SK-N-SH treated with all-trans-retinoic acid at 6 μM for 48 hours (cell line): ENCODE measurements around the gene PDCD1.
"Not testable (repeated sequence)": the region's sequence is repeated elsewhere in the genome, so short reads cannot be mapped to it uniquely, and the experiment has no call there.

Experiments used
- ARNTL ChIP-seq: fragments of 450-650 bp; formaldehyde crosslinking; IDR thresholded peaks from 2 replicates; pipeline ENCODE4 v1.5.0; 2020; ENCODE audit warnings: low read depth, mild to moderate bottlenecking, moderate library complexity, borderline replicate concordance
- CSDC2 ChIP-seq: fragments of 250-450 bp; sonication (Bioruptor Pico); IDR thresholded peaks from 2 replicates; pipeline ENCODE4 v1.5.0; 2020; ENCODE audit warnings: mild to moderate bottlenecking, moderate library complexity
- PPARA ChIP-seq: fragments of 250-450 bp; sonication (Bioruptor Pico); IDR thresholded peaks from 2 replicates; pipeline ENCODE4 v1.5.0; 2020; ENCODE audit warnings: mild to moderate bottlenecking, borderline replicate concordance
- RARB ChIP-seq: fragments of 250-450 bp; sonication (Bioruptor Pico); IDR thresholded peaks from 2 replicates; pipeline ENCODE4 v1.8.0; 2021; ENCODE audit warnings: mild to moderate bottlenecking, moderate library complexity
- SNAI2 ChIP-seq: fragments of 250-450 bp; sonication (Bioruptor Pico); IDR thresholded peaks from 2 replicates; pipeline ENCODE4 v1.5.0; 2020; ENCODE audit warnings: mild to moderate bottlenecking, moderate library complexity
- TOX ChIP-seq: fragments of 250-450 bp; sonication (Bioruptor Pico); IDR thresholded peaks from 2 replicates; pipeline ENCODE4 v1.8.0; 2021; ENCODE audit warnings: mild to moderate bottlenecking, moderate library complexity, borderline replicate concordance
- ZFP3 ChIP-seq: fragments of 250-450 bp; sonication (Bioruptor Pico); IDR thresholded peaks from 2 replicates; pipeline ENCODE4 v1.5.0; 2020; ENCODE audit warnings: mild to moderate bottlenecking, moderate library complexity
- ZFP30 ChIP-seq: fragments of 450-650 bp; formaldehyde crosslinking; IDR thresholded peaks from 2 replicates; pipeline ENCODE4 v1.5.0; 2022; ENCODE audit warnings: mild to moderate bottlenecking, moderate library complexity
- ZNF70 ChIP-seq: fragments of 450-650 bp; formaldehyde crosslinking; IDR thresholded peaks from 2 replicates; pipeline ENCODE4 v1.5.0; 2020; ENCODE audit warnings: mild to moderate bottlenecking, moderate library complexity
- TF ChIP-seq, protein P1 (sequence below): fragments of 250-450 bp; sonication (Bioruptor Pico); IDR thresholded peaks from 2 replicates; pipeline ENCODE4 v1.8.0; 2020; ENCODE audit warnings: mild to moderate bottlenecking, moderate library complexity, borderline replicate concordance
- TF ChIP-seq, protein P2 (sequence below): fragments of 250-450 bp; sonication (Bioruptor Pico); IDR thresholded peaks from 2 replicates; pipeline ENCODE4 v1.5.0; 2020; ENCODE audit warnings: mild to moderate bottlenecking, moderate library complexity
- TF ChIP-seq, protein P3 (sequence below): fragments of 250-450 bp; sonication (Bioruptor Pico); IDR thresholded peaks from 2 replicates; pipeline ENCODE4 v1.5.1; 2021; ENCODE audit warnings: mild to moderate bottlenecking, moderate library complexity
- TF ChIP-seq, protein P4 (sequence below): fragments of 250-450 bp; sonication (Bioruptor Pico); IDR thresholded peaks from 2 replicates; pipeline ENCODE4 v1.8.0; 2021; ENCODE audit warnings: low read depth, mild to moderate bottlenecking, moderate library complexity, borderline replicate concordance
- TF ChIP-seq, protein P5 (sequence below): fragments of 250-450 bp; sonication (Bioruptor Pico); IDR thresholded peaks from 2 replicates; pipeline ENCODE4 v1.5.1; 2020; ENCODE audit warnings: low read depth, mild to moderate bottlenecking, moderate library complexity

DNA sequence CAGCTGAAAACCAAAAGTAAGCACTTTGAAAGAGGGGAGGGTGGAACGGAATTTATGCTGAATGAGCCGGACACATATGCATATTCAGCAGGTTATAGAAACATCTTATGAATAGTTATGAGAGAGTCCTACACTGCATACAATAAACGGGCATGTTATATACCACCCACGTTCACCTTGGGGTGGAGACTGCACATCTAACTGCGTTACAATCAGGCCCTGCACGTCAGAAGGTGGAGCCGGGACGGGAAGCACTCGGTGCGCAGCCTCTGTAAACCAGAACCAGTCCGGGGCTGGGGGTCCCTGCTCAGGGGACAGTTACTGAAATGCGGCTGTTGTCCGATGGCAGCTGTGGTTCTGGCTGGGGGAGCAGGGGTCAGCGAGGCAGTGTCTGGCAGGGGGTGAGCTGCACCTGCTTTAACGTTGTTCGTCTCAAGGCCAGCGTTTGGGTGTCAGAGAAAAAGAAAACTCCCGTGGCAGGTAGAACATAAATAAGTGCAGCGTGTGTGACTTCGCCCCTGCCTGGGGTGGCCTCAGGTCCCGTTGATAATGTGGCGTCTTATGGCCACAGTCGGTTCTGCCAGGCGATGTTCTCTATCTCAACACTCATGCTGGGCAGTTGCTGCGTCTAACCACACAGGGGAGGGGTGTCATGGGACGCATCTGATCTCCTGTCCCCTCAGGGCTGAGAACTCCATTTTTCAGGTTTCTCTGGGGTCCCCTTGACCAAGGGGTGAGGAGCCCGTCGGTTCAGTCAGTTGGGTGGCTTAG lies 24.8 kb downstream of the PDCD1 start:
- TF ChIP-seq TOX; ZNF70 (CRISPR knock-in tag); PPARA; SNAI2 (CRISPR knock-in tag); CSDC2; RARB (CRISPR knock-in tag); ARNTL (CRISPR knock-in tag); ZFP30 (CRISPR knock-in tag); ZFP3 (CRISPR knock-in tag): not testable (repeated sequence)
- TF ChIP-seq, protein P1, sequence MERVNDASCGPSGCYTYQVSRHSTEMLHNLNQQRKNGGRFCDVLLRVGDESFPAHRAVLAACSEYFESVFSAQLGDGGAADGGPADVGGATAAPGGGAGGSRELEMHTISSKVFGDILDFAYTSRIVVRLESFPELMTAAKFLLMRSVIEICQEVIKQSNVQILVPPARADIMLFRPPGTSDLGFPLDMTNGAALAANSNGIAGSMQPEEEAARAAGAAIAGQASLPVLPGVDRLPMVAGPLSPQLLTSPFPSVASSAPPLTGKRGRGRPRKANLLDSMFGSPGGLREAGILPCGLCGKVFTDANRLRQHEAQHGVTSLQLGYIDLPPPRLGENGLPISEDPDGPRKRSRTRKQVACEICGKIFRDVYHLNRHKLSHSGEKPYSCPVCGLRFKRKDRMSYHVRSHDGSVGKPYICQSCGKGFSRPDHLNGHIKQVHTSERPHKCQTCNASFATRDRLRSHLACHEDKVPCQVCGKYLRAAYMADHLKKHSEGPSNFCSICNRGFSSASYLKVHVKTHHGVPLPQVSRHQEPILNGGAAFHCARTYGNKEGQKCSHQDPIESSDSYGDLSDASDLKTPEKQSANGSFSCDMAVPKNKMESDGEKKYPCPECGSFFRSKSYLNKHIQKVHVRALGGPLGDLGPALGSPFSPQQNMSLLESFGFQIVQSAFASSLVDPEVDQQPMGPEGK (CRISPR knock-in tag) = not testable (repeated sequence)
- TF ChIP-seq, protein P2, sequence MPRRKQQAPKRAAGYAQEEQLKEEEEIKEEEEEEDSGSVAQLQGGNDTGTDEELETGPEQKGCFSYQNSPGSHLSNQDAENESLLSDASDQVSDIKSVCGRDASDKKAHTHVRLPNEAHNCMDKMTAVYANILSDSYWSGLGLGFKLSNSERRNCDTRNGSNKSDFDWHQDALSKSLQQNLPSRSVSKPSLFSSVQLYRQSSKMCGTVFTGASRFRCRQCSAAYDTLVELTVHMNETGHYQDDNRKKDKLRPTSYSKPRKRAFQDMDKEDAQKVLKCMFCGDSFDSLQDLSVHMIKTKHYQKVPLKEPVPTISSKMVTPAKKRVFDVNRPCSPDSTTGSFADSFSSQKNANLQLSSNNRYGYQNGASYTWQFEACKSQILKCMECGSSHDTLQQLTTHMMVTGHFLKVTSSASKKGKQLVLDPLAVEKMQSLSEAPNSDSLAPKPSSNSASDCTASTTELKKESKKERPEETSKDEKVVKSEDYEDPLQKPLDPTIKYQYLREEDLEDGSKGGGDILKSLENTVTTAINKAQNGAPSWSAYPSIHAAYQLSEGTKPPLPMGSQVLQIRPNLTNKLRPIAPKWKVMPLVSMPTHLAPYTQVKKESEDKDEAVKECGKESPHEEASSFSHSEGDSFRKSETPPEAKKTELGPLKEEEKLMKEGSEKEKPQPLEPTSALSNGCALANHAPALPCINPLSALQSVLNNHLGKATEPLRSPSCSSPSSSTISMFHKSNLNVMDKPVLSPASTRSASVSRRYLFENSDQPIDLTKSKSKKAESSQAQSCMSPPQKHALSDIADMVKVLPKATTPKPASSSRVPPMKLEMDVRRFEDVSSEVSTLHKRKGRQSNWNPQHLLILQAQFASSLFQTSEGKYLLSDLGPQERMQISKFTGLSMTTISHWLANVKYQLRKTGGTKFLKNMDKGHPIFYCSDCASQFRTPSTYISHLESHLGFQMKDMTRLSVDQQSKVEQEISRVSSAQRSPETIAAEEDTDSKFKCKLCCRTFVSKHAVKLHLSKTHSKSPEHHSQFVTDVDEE (CRISPR knock-in tag) = not testable (repeated sequence)
- TF ChIP-seq, protein P3, sequence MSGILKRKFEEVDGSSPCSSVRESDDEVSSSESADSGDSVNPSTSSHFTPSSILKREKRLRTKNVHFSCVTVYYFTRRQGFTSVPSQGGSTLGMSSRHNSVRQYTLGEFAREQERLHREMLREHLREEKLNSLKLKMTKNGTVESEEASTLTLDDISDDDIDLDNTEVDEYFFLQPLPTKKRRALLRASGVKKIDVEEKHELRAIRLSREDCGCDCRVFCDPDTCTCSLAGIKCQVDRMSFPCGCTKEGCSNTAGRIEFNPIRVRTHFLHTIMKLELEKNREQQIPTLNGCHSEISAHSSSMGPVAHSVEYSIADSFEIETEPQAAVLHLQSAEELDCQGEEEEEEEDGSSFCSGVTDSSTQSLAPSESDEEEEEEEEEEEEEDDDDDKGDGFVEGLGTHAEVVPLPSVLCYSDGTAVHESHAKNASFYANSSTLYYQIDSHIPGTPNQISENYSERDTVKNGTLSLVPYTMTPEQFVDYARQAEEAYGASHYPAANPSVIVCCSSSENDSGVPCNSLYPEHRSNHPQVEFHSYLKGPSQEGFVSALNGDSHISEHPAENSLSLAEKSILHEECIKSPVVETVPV = not testable (repeated sequence)
- TF ChIP-seq, protein P4, sequence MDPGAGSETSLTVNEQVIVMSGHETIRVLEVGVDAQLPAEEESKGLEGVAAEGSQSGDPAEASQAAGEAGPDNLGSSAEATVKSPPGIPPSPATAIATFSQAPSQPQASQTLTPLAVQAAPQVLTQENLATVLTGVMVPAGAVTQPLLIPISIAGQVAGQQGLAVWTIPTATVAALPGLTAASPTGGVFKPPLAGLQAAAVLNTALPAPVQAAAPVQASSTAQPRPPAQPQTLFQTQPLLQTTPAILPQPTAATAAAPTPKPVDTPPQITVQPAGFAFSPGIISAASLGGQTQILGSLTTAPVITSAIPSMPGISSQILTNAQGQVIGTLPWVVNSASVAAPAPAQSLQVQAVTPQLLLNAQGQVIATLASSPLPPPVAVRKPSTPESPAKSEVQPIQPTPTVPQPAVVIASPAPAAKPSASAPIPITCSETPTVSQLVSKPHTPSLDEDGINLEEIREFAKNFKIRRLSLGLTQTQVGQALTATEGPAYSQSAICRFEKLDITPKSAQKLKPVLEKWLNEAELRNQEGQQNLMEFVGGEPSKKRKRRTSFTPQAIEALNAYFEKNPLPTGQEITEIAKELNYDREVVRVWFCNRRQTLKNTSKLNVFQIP (CRISPR knock-in tag) = not testable (repeated sequence)
- TF ChIP-seq, protein P5, sequence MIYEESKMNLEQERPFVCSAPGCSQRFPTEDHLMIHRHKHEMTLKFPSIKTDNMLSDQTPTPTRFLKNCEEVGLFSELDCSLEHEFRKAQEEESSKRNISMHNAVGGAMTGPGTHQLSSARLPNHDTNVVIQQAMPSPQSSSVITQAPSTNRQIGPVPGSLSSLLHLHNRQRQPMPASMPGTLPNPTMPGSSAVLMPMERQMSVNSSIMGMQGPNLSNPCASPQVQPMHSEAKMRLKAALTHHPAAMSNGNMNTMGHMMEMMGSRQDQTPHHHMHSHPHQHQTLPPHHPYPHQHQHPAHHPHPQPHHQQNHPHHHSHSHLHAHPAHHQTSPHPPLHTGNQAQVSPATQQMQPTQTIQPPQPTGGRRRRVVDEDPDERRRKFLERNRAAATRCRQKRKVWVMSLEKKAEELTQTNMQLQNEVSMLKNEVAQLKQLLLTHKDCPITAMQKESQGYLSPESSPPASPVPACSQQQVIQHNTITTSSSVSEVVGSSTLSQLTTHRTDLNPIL = not testable (repeated sequence)
